ENCODE data around the gene N4BP3.
"Not testable (repeated sequence)": the region's sequence is repeated elsewhere in the genome, so short reads cannot be mapped to it uniquely, and the experiment has no call there.

The N4BP3 gene

DNA sequence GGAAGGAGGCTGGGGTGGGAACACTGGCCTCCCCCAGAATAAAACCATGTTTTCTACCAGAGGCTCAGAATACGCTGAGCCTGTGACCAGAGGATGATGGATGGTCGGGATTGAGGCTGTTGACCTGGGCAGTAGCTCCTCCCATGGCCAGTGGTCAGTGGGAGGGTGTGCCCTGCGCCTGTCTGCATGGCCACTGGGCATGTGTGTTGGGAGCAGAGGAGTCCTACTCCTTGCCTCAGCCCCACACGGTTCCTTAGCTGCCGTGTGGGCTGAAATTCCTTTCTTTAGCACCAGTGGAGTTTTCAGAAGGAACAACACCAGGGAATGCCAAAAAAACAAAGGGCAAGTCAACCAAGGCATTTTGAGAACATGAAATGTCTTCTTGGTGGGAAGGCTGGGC, 9.0 kb downstream of the N4BP3 start:
- no peak for DNase-seq (ENCODE audit: low read depth, low spot score)

DNA sequence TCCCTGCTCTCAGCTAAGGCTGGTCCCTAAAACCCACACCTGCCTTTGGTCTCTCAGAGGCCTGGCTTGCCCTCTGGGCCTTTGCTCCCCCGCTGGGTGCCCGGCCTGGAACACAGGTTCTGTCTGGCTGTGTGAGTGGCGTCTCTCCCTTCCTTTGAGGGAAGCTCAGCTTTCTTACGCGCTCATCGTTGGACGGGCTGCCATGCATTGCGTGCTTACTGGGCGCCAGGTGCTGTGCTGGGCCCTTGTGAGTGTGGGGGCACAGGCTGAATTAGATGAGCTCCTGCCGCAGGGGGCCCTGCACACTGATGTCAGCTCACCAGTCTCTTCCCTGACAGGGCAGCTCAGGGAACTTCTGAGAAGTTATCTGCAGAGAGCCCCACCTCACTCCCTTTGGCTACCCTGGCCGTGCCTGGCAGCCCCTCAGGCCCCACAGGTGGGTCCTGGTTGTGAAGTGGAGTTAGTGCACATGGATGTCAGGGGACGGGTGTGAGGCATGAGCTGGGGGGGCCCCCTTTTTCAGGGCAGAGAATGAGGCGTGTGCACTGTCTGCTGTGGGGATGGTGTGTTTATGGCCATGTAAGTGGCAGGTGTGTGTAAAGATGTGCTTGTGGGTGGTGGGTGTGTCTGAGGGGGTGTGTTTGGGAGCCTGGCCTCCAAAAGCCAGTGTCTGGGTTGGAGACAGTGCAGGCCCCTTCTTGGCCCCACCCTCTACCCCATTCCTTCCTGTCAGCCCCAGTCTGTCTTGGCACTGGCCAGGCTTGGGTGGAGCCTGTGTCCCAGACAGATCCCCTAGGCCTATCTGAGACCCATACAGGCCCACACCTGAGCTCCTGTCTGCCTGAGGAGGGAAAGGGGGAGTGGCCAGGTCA, 10.0 kb downstream of the N4BP3 start:
- DNase-seq (ENCODE audit: low read depth, low spot score) = no peak

DNA sequence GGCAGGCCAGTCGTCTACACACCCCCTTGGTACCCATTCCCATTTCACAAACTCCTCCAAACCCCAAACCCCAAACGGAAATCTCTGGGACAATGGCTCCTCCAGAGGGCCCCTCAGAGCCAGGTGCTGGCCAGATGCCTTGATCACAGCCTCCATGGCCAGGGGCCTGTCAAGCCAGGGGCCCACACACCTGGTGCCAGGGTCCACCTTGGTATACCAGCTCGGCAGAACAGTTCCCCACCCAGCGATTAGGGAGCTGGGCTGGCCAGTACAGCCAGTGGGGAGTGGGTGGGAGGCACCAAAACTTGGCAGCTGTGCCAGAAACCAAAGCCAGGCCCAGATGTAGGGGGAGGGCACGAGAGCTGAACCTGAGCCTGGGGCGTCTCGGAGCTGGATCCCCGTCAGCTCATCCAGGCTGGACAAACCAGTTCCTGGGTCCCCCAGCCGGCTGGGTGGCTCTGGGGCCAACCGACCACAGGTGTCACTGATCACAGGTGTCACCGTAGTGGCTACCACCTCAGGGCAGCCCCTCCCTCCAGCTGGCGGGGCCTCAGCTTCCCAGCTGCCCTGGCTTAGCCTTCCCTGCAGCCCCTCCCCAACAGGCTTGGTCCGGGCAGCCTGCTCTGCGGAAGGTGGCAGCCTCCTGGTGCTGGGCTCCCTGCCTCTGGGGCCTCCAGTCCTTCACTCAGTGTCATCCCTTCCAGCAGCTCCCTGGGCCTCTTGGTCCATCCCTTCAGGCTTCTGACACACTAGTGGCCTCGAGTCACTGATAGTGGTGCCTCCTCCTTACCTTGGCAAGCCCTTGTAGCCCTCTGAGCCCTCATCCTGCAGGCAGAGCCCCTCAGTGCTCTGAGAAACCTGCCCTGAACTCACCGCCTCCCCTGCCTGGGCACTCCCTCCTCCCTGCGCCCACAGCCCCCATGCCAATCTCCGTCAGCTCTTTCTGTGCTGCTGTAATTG, 10.9 kb downstream of the N4BP3 start:
- no peak for DNase-seq (ENCODE audit: low read depth, low spot score)

DNA sequence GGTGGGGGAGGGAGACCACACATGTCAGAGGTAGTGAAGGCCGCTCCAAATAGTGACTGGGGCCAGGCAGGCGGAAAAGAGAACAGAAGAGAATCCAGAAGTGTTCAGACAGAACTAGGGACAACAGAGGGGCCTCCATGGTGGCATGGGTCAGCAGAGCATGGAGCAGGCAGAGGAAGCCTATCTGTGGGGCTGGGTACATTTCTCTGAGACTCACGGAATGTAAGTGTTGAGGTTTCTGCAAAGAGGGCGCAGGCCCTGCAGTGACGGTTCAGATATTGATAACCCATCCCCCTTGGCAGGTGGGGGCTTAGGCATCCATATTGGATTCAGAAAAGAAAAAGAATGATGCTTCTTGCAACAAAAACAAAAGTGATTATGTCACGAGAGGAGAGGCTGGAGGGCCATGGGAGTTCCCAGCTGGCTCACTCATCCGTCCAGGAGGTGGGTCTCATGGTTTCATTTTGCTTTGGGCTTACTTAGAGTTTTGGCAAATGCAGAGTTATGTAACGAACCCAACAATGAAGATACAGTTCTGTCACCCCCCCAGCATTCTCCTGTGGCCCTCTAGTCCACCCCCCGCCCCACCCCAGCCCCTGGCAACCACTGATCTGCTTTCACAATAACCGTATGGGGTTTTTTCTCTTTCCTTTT, 12.0 kb downstream of the N4BP3 start:
- no peak for DNase-seq (ENCODE audit: low read depth, low spot score)

DNA sequence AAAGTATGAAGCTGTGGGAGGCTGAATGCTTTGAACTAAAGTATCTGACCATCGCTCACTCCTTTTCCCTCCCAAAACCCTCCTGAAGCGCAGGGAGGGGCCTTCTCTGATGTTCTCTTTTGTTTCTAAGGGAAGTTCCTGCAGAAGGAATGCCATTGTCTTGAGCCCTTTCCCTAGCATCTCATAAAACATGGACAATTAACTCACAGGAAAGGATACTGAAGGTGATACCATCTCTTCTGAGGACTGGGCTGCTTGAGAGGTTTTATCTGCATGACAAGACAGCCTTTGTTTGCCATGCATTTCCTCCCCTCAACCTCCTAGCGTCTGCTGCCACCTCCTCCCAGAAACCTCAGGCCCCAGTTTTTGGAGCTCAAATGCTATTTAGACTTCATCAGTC, 13.2 kb downstream of the N4BP3 start:
- DNase-seq (ENCODE audit: low read depth, low spot score) = no peak

DNA sequence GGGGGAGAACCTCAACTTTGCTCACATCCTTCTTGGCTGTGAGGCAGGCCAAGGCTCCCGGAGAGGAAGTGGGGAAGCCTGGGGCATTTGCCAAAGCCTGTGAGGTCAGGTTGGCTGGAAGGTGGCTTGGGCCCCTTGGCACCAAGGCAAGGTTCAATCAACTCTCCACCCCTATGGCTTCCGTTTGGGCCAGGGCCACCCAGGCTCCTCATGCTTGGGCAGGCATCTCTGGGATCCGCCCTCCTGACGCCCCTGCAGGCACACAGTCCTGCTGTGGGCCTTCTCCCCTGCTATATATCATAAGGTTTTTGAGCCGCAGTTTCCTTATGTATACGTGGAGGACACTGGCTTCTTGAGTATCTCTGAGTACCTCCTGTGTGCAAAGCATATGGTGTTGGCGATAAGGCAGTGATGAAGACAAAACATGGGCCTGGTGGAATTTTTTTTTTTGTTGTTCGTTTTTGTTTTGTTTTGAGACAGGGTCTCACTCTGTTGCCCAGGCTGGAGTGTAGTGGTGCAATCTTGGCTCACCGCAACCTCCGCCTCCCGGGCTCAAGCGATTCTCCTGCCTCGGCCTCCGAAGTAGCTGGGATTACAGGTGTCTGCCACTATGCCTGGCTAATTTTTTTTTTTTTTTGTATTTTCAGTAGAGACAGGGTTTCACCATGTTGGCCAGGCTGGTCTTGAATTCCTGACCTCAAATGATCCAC, 14.1 kb downstream of the N4BP3 start:
- DNase-seq (ENCODE audit: low read depth, low spot score) = not testable (repeated sequence)

DNA sequence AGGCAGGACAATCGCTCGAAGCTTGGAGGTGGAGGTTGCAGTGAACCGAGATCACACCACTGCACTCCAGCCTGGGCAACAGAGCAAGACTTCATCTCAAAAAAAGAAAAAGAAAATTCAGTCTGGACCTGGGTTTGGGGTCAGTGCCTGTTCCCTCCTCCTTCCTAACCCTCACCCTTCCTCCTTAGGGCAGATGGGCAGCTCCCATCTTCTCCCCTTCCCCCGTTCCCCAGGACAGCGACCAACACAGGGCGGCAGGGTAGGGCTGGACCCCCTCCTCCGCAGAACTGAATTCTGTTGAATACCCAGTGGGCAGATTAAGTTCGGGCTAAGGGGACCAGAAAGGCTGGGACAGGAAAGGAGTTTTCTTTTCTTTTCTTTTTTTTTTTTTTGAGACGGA, 16.0 kb downstream of the N4BP3 start:
- no peak for DNase-seq (ENCODE audit: low read depth, low spot score)

DNA sequence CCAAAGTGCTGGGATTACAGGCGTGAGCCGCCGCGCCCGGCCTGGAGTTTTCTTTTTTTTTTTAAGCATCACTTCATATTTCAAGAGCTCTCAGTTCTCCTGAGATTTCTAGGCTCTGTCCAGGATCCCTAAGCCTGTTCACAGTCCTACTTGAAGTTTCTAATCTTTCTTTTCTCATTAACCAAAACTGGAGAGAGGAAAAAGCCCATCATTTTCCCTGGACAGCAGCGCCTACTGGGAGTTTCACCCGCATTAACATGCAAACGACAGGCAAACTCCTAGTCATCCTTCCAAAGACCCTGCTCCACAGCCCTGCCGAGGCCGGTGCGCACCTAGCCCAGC, 16.9 kb downstream of the N4BP3 start:
- DNase-seq (ENCODE audit: low read depth, low spot score) = not testable (repeated sequence)

DNA sequence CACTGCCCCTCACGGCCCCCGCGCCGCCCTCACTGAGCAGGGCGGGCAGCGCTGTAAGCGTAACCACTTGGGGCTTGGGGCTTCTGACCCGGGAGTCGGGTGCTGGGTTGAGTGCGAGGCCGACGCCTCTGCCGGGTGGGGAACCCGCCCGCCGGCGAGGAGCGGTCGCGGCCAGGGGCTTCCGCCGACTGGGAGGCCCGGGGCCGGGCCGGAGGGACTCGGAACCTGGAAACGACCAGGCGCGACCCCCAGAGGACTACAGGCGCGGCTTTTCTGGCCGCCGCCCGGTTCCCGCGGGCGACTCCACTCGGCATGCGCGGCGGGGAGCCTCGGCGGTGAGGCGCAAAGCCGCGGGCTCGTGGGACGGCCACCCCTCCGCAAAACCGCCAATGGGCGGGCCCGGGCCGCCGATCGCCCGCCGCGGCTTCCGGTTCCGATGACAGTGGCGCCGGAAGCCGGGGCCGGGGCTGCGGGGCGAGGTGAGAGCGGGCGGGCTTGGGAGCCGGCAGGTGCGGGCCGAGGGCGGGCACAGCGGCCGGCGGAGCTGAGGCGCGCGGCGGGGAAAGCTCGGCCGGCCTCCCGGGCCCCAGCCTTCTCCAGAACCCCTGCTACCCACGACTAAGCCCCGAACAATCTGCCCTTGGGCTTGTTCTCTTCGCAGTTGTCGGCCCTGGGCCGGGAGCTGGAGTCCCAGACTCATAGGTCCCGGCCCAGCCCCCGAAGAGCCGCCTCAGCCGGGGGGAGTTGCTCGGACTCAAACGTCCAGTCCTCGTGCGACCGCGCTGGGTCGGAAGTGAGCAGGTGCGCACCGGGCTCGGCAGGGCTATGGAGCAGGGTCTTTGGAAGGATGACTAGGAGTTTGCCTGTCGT, 17.5 kb downstream of the N4BP3 start, which contains the start of gene RMND5B:
RMND5B (plus strand) TSS at position 439 of the 870 bp plus-strand sequence. CDS start 7,106 bp downstream, outside the sequence.
- peak; percentile 92 for DNase-seq (ENCODE audit: low read depth, low spot score)

DNA sequence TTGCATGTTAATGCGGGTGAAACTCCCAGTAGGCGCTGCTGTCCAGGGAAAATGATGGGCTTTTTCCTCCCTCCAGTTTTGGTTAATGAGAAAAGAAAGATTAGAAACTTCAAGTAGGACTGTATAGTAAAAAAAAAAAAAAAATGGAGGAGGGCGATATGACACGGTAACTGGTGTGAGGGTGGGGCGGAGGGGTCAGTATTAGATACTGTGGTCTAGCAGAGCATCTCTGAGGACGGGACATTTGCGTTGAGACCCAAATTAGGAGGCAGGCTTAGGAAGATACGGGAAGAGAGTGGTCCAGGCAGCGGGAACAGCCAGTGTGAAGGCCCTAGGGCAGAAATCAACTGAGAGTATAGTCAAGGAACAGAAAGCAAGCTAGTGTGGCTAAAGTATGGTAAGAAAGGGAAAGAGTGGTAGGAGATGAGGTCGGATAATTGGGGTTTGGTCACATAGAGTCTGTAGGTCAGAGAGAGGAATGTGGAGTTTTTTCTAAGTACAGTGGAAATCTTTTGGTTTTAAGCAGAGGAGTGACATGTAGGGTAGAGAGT, 18.2 kb downstream of the N4BP3 start:
- no peak for DNase-seq (ENCODE audit: low read depth, low spot score)

DNA sequence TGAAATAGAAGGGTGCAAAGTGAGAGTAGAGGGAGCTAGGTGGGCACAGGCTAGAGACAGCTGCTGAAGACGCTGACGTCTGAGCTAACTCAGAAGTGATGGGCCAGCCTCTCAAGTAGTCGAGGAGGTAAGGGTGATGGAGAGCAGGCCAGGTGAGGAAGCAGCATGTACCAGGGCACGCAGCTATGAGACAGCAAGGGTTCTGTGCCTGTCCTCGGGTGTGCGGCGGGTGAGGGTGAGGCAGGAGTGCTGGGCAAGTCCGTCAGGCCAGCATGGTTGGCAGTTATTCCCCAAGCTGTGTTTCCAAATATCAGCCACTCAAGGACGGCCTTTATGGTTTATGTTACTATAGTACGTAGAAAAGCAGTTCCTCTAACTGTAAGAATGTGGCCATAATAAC, 23.7 kb downstream of the N4BP3 start:
- DNase-seq (ENCODE audit: low read depth, low spot score) = no peak

DNA sequence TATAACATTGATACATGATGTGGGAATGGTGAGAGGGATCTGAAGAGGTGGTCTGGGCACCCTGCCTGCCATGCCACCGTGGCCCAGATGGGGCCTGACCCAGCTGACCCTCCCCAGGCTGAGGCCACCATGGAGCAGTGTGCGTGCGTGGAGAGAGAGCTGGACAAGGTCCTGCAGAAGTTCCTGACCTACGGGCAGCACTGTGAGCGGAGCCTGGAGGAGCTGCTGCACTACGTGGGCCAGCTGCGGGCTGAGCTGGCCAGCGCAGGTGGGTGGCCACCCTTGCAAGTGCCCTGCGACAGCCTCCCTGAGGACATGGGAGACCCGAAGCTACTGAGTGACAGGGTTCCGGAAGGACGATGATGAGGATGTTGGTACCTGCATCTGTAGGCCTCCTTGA, 24.7 kb downstream of the N4BP3 start:
- DNase-seq (ENCODE audit: low read depth, low spot score) = no peak

DNA sequence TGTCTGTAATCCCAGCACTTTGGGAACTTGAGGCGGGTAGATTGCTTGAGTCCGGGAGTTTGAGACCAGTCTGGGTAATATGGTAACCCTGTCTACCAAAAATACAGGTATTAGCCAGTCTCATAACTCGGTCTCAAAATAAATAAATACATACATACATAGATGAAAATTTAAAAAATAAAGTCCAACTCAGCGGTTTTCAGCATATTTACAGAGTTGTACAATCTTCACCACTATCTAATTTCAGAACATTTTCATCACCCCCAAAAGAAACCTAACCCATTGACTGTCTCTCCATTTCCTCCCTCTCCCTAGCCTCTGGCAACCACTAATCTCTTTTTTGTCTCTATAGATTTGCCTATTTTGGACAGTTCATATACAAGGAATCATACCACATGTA, 28.2 kb downstream of the N4BP3 start:
- DNase-seq (ENCODE audit: low read depth, low spot score) = no peak

DNA sequence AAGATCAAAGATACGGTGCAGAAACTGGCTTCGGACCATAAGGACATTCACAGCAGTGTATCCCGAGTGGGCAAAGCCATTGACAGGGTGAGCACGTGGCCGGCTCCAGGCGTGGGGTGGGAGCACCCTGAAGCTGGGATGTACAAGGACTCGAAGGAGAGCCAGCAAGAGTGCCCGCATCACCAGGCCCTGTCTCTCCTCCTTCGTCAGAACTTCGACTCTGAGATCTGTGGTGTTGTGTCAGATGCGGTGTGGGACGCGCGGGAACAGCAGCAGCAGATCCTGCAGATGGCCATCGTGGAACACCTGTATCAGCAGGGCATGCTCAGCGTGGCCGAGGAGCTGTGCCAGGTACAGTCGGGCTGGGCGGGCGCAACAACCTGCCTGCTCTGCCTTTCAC, 29.3 kb downstream of the N4BP3 start:
- no peak for DNase-seq (ENCODE audit: low read depth, low spot score)

DNA sequence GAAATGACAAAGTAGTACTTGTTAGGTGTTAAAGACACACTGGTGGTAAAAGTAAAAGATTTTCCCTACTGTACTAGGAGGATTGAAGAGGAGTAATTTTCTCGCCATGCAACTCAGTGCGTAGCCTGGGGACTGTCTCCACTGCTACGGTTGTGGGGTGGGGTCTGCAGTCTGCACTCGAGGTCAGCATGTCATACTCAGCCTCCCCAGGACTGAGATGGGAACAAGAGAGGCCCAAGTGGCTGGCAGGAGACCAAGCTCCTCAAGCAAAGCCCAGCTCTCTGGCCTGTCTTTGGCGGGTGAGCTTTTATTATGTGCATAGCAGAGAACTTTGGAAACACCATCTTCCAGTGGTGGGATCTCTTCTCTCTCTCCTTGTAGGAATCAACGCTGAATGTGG, 29.9 kb downstream of the N4BP3 start:
- DNase-seq (ENCODE audit: low read depth, low spot score) = no peak

DNA sequence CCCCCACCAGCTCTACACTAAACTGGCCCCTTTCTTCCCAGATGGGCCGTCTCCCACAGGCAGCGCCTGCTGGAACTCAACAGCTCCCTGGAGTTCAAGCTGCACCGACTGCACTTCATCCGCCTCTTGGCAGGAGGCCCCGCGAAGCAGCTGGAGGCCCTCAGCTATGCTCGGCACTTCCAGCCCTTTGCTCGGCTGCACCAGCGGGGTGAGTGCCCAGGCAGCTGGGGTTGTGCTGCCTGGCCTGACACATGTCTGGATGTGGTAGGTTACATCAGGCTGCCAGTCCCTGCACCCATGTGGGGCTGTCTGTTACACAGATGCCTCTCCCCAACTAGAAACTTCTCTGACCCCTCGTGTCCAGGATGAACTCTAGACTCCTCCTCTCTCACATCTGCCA, 30.6 kb downstream of the N4BP3 start:
- no peak for DNase-seq (ENCODE audit: low read depth, low spot score)

DNA sequence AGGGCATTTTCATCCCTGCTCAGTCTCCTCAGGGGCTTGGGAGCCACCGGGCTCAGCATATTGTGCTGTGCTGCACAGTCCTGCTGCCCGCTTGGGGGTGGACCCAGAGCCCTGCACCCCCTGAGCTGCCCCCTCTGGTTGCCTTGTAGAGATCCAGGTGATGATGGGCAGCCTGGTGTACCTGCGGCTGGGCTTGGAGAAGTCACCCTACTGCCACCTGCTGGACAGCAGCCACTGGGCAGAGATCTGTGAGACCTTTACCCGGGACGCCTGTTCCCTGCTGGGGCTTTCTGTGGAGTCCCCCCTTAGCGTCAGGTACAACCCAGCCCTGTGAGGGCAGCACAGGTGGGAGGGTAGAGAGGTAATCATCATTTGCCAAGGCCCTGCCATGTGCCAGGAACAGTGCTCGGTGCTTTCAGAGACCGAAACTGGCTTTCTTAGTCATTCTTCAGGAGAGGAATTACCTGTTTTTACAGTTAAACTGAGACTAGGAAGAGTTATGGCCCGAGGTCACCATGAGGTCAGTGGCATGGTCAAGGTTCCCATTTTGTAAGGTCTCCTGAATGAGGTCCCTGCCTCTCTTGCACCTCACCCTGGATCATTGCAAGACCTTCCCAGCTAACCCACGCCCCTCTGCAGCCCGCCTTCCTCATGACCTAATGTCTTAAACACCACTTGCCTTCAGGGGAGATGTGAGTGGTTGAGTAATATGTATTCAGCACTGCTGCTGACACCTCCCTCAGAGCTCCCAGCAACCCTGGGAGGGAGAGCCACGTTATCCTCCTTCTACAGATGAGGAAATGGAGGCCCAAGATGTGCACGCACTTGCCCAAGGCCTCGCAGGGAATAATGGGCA, 32.9 kb downstream of the N4BP3 start:
- DNase-seq (ENCODE audit: low read depth, low spot score) = peak; percentile 69

DNA sequence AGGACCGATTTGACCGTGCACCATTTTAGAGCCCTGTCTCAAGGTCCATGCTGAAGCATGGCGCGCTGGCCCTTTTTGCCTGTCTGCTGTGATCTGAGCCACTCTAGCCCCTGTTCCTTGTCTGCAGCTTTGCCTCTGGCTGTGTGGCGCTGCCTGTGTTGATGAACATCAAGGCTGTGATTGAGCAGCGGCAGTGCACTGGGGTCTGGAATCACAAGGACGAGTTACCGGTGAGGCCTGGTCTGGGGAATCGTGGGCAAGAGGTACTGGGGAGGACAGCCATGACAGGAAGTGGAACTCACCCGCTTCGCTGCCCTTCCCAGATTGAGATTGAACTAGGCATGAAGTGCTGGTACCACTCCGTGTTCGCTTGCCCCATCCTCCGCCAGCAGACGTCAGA, 34.1 kb downstream of the N4BP3 start:
- DNase-seq (ENCODE audit: low read depth, low spot score) = no peak
